HCT116 (cell line): Measurements from ENCODE around the gene ABI3.

Source experiments
- YY1 ChIP-seq: IDR thresholded peaks from 2 replicates; pipeline ENCODE4 v1.6.1; 2011; ENCODE audit warnings: low read length, low read depth, moderate library complexity, mild to moderate bottlenecking; ENCODE audit not compliant: insufficient replicate concordance; ENCODE audit errors: extremely low read depth
- ZFX ChIP-seq: fragments of 450-650 bp; IDR thresholded peaks from 2 replicates; pipeline ENCODE4 v1.6.1; 2017
- TF ChIP-seq, protein P1 (sequence below), 3 experiments: fragments of 200-600 bp in 1 of 3; sonication (generic) in 1 of 3; IDR thresholded peaks in 2 of 3; conservative IDR thresholded peaks in 1 of 3; 2 replicates each; pipeline ENCODE4 v1.5.1; 2012 to 2017; ENCODE audit warnings: low read depth in 2 of 3, low read length in 2 of 3, antibody characterized with exemption in 1 of 3, borderline replicate concordance in 1 of 3, control low read depth in 1 of 3, mild to moderate bottlenecking in 1 of 3, mixed read lengths in 1 of 3, mixed run types in 1 of 3, moderate library complexity in 1 of 3; ENCODE audit not compliant: insufficient read depth in 1 of 3
- TF ChIP-seq, protein P2 (sequence below): IDR thresholded peaks from 2 replicates; pipeline ENCODE4 v1.6.1; 2012; ENCODE audit warnings: low read depth

DNA sequence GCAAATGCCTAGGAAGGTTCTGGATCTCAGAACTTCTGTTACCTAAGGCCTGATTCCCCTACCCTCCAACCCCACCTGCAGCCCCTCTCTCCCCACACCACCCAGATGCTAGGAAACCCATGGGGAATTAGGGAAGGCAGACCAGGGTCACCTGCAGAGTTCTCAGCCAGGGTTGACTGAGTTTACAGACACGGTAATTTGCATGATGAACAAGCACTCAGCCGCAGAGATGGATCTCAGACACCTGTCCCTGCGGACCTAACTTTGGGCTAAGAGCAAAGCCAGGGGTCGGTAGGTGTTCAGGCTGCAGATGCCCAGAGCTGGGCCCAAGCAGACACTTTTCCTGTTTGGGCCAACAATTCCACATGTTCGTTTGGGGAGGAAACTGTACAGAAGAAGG, 2.9 kb downstream of the ABI3 start:
- TF ChIP-seq, protein P1, sequence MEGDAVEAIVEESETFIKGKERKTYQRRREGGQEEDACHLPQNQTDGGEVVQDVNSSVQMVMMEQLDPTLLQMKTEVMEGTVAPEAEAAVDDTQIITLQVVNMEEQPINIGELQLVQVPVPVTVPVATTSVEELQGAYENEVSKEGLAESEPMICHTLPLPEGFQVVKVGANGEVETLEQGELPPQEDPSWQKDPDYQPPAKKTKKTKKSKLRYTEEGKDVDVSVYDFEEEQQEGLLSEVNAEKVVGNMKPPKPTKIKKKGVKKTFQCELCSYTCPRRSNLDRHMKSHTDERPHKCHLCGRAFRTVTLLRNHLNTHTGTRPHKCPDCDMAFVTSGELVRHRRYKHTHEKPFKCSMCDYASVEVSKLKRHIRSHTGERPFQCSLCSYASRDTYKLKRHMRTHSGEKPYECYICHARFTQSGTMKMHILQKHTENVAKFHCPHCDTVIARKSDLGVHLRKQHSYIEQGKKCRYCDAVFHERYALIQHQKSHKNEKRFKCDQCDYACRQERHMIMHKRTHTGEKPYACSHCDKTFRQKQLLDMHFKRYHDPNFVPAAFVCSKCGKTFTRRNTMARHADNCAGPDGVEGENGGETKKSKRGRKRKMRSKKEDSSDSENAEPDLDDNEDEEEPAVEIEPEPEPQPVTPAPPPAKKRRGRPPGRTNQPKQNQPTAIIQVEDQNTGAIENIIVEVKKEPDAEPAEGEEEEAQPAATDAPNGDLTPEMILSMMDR (IDR thresholded peaks at IDR 0.05 in 2 of 3, conservative IDR thresholded peaks at IDR 0.05 in 1 of 3; ENCODE audit: borderline replicate concordance in 1 of 3, insufficient read depth in 1 of 3, low read depth in 2 of 3, low read length in 2 of 3), result no peak
- TF ChIP-seq YY1, result no peak
- TF ChIP-seq, protein P2, sequence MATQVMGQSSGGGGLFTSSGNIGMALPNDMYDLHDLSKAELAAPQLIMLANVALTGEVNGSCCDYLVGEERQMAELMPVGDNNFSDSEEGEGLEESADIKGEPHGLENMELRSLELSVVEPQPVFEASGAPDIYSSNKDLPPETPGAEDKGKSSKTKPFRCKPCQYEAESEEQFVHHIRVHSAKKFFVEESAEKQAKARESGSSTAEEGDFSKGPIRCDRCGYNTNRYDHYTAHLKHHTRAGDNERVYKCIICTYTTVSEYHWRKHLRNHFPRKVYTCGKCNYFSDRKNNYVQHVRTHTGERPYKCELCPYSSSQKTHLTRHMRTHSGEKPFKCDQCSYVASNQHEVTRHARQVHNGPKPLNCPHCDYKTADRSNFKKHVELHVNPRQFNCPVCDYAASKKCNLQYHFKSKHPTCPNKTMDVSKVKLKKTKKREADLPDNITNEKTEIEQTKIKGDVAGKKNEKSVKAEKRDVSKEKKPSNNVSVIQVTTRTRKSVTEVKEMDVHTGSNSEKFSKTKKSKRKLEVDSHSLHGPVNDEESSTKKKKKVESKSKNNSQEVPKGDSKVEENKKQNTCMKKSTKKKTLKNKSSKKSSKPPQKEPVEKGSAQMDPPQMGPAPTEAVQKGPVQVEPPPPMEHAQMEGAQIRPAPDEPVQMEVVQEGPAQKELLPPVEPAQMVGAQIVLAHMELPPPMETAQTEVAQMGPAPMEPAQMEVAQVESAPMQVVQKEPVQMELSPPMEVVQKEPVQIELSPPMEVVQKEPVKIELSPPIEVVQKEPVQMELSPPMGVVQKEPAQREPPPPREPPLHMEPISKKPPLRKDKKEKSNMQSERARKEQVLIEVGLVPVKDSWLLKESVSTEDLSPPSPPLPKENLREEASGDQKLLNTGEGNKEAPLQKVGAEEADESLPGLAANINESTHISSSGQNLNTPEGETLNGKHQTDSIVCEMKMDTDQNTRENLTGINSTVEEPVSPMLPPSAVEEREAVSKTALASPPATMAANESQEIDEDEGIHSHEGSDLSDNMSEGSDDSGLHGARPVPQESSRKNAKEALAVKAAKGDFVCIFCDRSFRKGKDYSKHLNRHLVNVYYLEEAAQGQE, result no peak
- TF ChIP-seq ZFX, result no peak
